Measurements from ENCODE around the gene RYR2. TPM values are rescaled to one million over a fixed set of nuclear protein-coding genes. Genes with fewer than 3 reads are reported as not detected.

RYR2 gene
- total and polyA plus RNA-seq, 4 donors = 0.43 to 11.6 (median 2.0) TPM

DNA sequence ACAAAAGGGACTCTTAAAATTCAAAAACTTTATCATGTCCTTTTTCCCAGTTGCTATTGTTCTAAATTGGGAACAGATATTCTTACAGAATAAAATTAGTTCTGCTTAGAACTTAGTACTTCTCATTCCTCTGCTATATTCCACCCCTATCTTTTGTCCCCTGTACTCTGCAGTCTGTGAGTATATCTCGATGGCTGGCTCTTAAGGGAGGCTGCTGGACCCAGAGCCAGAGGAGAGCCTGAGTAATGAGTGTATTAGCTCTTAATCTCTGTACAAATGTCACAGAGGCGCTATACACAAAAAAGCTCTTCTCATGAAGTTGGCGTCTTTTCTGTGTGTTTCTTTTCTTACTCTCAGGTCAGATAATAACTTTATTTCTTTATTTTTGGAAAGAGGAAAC lies 425.3 kb downstream of the RYR2 start:
- Histone ChIP-seq H3K27me3 (ENCODE audit: control insufficient read depth in 3 of 3, insufficient read depth in 3 of 3, low read length in 2 of 3) (no peaks in the 10 kb centered on the region), H3K27ac (ENCODE audit: low read depth in 1 of 2, low read length in 1 of 2) (peak overlapping the region in 1 of 2 donors; percentile 66), H3K4me3 (no peak overlapping the region), H3K4me1 (ENCODE audit: control insufficient read depth in 5 of 5, insufficient read depth in 5 of 5, low read length in 5 of 5) (peaks cover 0 to 12% (median 7%) of the 10 kb centered on the region in 5 donors), H3K9ac (ENCODE audit: insufficient read depth in 1 of 2, low read length in 2 of 2) (no peak overlapping the region), H3K36me3 (ENCODE audit: control insufficient read depth in 4 of 4, insufficient read depth in 4 of 4, low read length in 4 of 4) (peaks cover 0 to under 1% (median 0%) of the 10 kb centered on the region in 4 donors), H3K9me3 (ENCODE audit: control insufficient read depth in 4 of 4, insufficient read depth in 3 of 4, low read length in 3 of 4) (peaks cover 0 to 5% (median 0%) of the 10 kb centered on the region in 4 donors)
- DNase-seq (peak in 1 of 3 donors; percentile 12), ATAC-seq (ENCODE audit: insufficient read depth, low FRiP score) (no peak)
- TF ChIP-seq, protein P1, sequence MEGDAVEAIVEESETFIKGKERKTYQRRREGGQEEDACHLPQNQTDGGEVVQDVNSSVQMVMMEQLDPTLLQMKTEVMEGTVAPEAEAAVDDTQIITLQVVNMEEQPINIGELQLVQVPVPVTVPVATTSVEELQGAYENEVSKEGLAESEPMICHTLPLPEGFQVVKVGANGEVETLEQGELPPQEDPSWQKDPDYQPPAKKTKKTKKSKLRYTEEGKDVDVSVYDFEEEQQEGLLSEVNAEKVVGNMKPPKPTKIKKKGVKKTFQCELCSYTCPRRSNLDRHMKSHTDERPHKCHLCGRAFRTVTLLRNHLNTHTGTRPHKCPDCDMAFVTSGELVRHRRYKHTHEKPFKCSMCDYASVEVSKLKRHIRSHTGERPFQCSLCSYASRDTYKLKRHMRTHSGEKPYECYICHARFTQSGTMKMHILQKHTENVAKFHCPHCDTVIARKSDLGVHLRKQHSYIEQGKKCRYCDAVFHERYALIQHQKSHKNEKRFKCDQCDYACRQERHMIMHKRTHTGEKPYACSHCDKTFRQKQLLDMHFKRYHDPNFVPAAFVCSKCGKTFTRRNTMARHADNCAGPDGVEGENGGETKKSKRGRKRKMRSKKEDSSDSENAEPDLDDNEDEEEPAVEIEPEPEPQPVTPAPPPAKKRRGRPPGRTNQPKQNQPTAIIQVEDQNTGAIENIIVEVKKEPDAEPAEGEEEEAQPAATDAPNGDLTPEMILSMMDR (IDR thresholded peaks at IDR 0.05; ENCODE audit: control extremely low read depth, extremely low read depth) = no peak
- WGBS, 2 donors = 46 to 60% methylated on average over 3 of the region's 3 CpGs

DNA sequence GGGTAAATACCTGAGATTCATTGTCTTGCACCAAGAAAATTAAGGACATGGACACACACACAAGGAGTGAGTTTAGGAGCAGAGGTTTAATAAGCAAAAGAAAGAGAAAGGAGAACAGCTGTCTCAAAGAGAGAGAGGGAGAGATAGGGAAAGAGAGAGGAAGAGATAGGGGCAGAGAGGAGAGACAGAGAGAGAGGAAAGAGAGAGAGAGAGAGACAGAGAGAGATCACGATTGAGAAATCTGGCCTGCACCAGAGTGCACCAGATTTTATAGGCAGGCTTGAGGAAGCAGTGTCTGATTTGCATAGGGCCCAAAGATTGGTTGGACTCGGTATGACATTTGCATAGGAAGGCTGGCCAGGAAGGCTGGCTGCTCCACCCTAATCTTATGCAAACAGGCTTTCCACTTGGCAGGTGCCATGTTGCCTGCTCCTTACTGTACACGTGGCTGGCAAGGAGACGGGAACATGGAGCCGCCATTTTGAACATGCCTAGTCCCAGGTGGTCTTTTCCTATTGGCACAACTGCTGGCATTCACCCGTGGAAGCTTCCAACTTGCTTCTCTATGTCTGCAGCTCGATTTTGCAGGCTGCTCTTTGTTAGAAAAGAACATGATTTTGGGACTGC lies 428.8 kb downstream of the RYR2 start:
- TF ChIP-seq, protein P1 (IDR thresholded peaks at IDR 0.05; ENCODE audit: control extremely low read depth, extremely low read depth) = no peak

DNA sequence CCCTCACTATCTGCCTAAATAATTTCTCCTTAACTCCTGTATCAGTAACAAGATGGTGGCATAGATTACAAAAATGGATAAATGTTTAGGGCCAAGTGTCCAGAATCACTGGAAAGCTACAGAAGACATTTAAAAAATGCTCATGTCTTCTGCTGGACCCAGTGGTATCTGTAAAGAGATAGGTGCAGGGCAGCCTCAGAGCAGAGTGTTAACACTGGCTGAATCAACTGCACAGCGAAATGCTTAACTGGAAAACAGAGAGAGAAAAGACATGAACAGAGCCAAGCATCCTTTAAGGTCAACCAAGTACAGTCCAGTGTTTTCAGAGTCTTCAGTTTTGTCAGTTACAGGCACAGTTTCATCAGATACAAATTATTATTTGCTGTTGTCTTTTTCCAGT lies 429.4 kb downstream of the RYR2 start:
- WGBS, 2 donors = 0 to 38% methylated on average over 1 of the region's 1 CpG
- Histone ChIP-seq H3K9ac (ENCODE audit: insufficient read depth in 1 of 2, low read length in 2 of 2) (no peak overlapping the region), H3K4me1 (ENCODE audit: control insufficient read depth in 5 of 5, insufficient read depth in 5 of 5, low read length in 5 of 5) (peaks cover 0 to 12% (median 7%) of the 10 kb centered on the region in 5 donors), H3K27ac (ENCODE audit: low read depth in 1 of 2, low read length in 1 of 2) (no peak overlapping the region), H3K4me3 (no peak overlapping the region), H3K27me3 (ENCODE audit: control insufficient read depth in 3 of 3, insufficient read depth in 3 of 3, low read length in 2 of 3) (no peaks in the 10 kb centered on the region), H3K9me3 (ENCODE audit: control insufficient read depth in 4 of 4, insufficient read depth in 3 of 4, low read length in 3 of 4) (peaks cover 0 to 6% (median 0%) of the 10 kb centered on the region in 4 donors), H3K36me3 (ENCODE audit: control insufficient read depth in 4 of 4, insufficient read depth in 4 of 4, low read length in 4 of 4) (no peaks in the 10 kb centered on the region)
- ATAC-seq (ENCODE audit: insufficient read depth, low FRiP score) (no peak), DNase-seq (peak in 1 of 3 donors; percentile 18)
- TF ChIP-seq, protein P1 (IDR thresholded peaks at IDR 0.05; ENCODE audit: control extremely low read depth, extremely low read depth) = no peak

More for the DNA sequence above, 428.8 kb downstream of the RYR2 start:
- Histone ChIP-seq H3K9ac (ENCODE audit: insufficient read depth in 1 of 2, low read length in 2 of 2) (no peak overlapping the region), H3K27ac (ENCODE audit: low read depth in 1 of 2, low read length in 1 of 2) (no peak overlapping the region), H3K4me1 (ENCODE audit: control insufficient read depth in 5 of 5, insufficient read depth in 5 of 5, low read length in 5 of 5) (peaks cover 0 to 12% (median 7%) of the 10 kb centered on the region in 5 donors), H3K4me3 (no peak overlapping the region), H3K36me3 (ENCODE audit: control insufficient read depth in 4 of 4, insufficient read depth in 4 of 4, low read length in 4 of 4) (no peaks in the 10 kb centered on the region), H3K9me3 (ENCODE audit: control insufficient read depth in 4 of 4, insufficient read depth in 3 of 4, low read length in 3 of 4) (peaks cover 0 to 6% (median 0%) of the 10 kb centered on the region in 4 donors), H3K27me3 (ENCODE audit: control insufficient read depth in 3 of 3, insufficient read depth in 3 of 3, low read length in 2 of 3) (no peaks in the 10 kb centered on the region)
- DNase-seq (peak in 1 of 3 donors; percentile 30), ATAC-seq (ENCODE audit: insufficient read depth, low FRiP score) (no peak)
- 71 to 77% methylated on average over 7 of the region's 7 CpGs for WGBS, 2 donors
